ENCODE measurements around the gene RRP8. TPM values are rescaled to one million over a fixed set of nuclear protein-coding genes. Genes with fewer than 3 reads are reported as not detected.

RRP8 gene
- total and polyA plus RNA-seq, 10 donors = 17.0 to 28.4 (median 23.6) TPM

DNA sequence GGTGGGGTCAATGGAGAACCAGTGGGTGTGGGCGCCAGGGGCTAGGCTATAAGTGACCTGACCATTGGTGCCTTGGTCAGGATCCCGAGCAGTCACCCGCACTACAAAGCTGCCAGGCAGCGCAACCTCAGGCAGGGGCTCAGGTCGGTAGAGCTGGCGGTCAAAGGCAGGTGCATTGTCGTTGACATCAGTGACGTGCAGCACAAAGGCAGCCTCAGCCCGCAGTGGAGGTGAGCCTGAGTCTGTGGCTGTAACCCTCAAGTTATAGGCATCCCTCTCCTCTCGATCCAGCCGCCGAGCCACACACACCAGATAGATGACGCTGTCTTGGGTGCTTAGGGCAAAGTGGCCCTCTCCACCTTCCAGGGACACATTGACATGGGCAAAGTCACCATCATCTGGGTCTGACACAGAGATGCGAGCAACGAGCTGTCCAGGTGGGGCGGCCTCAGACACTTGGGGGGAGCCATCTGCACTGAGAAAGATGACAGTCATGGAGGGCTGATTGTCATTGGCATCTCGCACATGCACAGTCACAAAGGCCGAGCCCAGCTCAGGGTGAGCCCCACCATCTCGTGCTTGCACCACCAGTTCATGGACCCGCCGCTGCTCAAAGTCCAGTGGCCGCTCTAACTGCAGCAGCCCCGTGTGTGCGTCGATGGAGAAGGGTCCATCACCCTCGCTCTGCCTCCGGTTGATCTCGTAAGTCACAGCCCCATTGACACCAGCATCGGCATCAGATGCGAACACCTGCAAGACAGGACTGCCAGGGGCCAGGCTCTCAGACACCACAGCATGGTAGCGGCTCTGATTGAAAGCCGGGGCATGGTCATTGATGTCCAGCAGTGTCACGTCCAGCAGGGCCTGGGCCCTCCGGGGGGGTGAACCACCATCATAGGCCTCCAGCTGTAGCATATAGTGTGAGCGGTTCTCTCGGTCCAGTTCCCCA lies 36.9 kb upstream of the RRP8 start:
- no peak for DNase-seq
- H3K9me3 ChIP-seq = no peaks in the 10 kb centered on the region
- TF ChIP-seq CTCF (IDR thresholded peaks at IDR 0.05 in 8 of 11, conservative IDR thresholded peaks at IDR 0.05 in 3 of 11) (no peak), POLR2AphosphoS5 (IDR thresholded peaks at IDR 0.05) (no peak), POLR2A (IDR thresholded peaks at IDR 0.05) (no peak)
- peaks cover 27 to 63% (median 45%) of the 10 kb centered on the region in 6 donors for H3K4me1 ChIP-seq
- intact Hi-C loops (cut with DNase I; ENCODE audit: low total_unique reads) = no loop called here
- no peaks in the 10 kb centered on the region for H3K27me3 ChIP-seq (replicated peaks in 1 of 7)
- no peak overlapping the region for H3K4me3 ChIP-seq
- H3K27ac ChIP-seq = no peak overlapping the region
- 93 to 98% (median 96%) methylated on average over 27 to 36 of the region's 36 CpGs for WGBS, 5 donors
- peaks cover 0 to 19% (median 9%) of the 10 kb centered on the region in 6 donors for H3K36me3 ChIP-seq

DNA sequence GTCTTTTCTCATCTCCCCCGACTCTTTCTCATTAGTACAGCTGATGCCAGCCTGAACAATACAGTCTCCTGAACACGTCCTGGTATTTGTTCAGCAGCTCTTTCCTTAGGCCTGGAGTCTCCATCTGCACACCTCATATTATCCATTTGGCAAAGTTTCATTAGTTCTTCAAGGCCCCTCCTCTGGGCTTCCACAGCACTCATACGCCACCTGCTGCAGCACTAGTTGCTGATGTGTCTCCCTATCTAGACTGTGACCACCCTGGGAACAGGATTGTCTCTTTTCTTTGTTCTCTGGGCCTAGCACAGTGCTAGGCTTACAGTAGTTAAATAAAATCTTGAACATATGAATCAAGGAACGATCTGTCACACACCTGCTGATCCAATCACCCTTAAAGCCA lies 35.0 kb upstream of the RRP8 start:
- intact Hi-C loops (cut with DNase I; ENCODE audit: low total_unique reads) = no loop called here
- Histone ChIP-seq H3K4me1 (peaks cover 39 to 71% (median 60%) of the 10 kb centered on the region in 6 donors), H3K27ac (peak overlapping the region in 3 of 8 donors; percentile 13 to 80 (median 21)), H3K4me3 (no peak overlapping the region), H3K9me3 (no peaks in the 10 kb centered on the region), H3K36me3 (peaks cover 0 to 19% (median 9%) of the 10 kb centered on the region in 6 donors), H3K27me3 (replicated peaks in 1 of 7) (no peaks in the 10 kb centered on the region)
- no peak for TF ChIP-seq POLR2A (IDR thresholded peaks at IDR 0.05)
- TF ChIP-seq POLR2AphosphoS5 (IDR thresholded peaks at IDR 0.05) = no peak
- no peak for TF ChIP-seq CTCF (IDR thresholded peaks at IDR 0.05 in 8 of 11, conservative IDR thresholded peaks at IDR 0.05 in 3 of 11)
- no peak for DNase-seq
- WGBS, 5 donors = 75 to 88% (median 83%) methylated on average over 4 of the region's 4 CpGs

GRCh38 chr11:6637871-6638270 lies 34.5 kb upstream of the RRP8 start:
- peaks cover 41 to 69% (median 64%) of the 10 kb centered on the region in 6 donors for H3K4me1 ChIP-seq
- DNase-seq = no peak
- no peaks in the 10 kb centered on the region for H3K27me3 ChIP-seq (replicated peaks in 1 of 7)
- TF ChIP-seq CTCF (IDR thresholded peaks at IDR 0.05 in 8 of 11, conservative IDR thresholded peaks at IDR 0.05 in 3 of 11) (no peak), POLR2AphosphoS5 (IDR thresholded peaks at IDR 0.05) (peak in 1 of 3 donors; percentile 21), POLR2A (IDR thresholded peaks at IDR 0.05) (no peak)
- peak overlapping the region in 6 of 8 donors; percentile 21 to 80 (median 75) for H3K27ac ChIP-seq
- WGBS, 5 donors = 59 to 75% (median 61%) methylated on average over 3 of the region's 3 CpGs
- no peaks in the 10 kb centered on the region for H3K9me3 ChIP-seq
- H3K36me3 ChIP-seq = peaks cover 0 to 25% (median 10%) of the 10 kb centered on the region in 6 donors
- intact Hi-C loops (cut with DNase I; ENCODE audit: low total_unique reads) = no loop called here
- H3K4me3 ChIP-seq = no peak overlapping the region

DNA sequence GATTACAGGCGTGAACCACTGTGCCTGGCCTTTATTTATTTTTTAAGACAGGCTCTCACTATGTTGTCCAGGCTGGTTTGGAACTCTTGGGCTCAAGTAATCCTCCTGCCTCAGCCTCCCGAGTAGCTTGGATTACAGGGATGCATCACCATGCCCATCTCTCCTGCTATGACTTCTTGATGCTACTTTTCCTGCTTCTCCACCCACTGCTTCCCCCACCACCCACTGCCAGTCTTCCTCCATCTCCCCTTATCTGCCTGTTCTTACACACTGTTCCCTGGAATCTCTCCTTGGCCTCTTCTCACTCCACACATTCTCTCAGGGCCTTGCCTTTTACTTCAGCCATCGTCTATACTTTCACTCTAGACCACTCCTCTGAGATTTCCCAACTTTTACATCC lies 33.1 kb upstream of the RRP8 start:
- no peaks in the 10 kb centered on the region for H3K9me3 ChIP-seq
- peaks cover 0 to 39% (median 22%) of the 10 kb centered on the region in 6 donors for H3K36me3 ChIP-seq
- WGBS, 5 donors = 80 to 95% (median 83%) methylated on average over 3 of the region's 3 CpGs
- no peak for DNase-seq
- H3K27ac ChIP-seq = peak overlapping the region; percentile 59 to 84 (median 76)
- H3K4me1 ChIP-seq = peaks cover 41 to 71% (median 61%) of the 10 kb centered on the region in 6 donors
- TF ChIP-seq POLR2AphosphoS5 (IDR thresholded peaks at IDR 0.05) = no peak
- TF ChIP-seq POLR2A (IDR thresholded peaks at IDR 0.05) = no peak
- intact Hi-C loops (cut with DNase I; ENCODE audit: low total_unique reads) = no loop called here
- no peak overlapping the region for H3K4me3 ChIP-seq
- no peaks in the 10 kb centered on the region for H3K27me3 ChIP-seq (replicated peaks in 1 of 7)
